ENCODE data around the gene TSC22D1.

TSC22D1 gene

DNA sequence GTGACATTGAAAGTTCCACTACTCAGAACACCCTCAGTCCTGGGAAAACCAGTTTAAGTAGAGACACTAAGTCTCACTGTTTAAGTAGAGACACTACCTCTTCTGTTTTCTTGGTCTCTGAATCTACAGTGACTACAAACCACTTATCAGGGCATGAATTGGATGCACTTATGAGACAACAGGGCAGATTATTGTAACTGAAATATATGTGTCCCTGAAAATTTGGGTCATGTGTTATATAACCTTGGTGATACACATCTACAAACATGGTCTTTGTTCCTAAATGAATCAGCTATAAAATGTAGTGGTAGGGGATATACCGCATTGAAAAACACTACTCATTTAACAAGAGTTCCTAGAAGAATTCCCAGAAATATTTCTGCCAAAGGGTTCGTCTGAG is 146.8 kb downstream of the TSC22D1 start:
- DNase-seq (ENCODE audit: low read depth in 2 of 2), result no peak

DNA sequence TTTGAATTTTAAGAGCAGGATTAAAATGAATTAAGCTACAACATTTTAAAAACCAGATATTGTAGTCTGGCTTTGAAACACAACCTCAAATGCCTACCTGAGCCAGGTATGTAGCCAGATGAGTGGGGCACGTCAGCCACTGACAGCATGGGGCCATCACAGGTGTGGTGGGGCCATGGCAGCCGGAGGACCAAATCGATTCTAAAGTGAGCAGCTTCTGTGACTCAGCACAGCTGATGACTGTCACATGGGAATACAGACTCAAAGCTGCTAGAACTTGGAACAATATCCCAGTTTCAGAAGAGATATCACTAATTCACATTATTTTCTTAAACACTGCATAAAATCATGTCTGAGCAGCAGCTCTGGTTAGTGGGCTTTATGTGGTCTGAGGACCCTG is 149.7 kb downstream of the TSC22D1 start:
- DNase-seq (ENCODE audit: low read depth in 2 of 2), result no peak

DNA sequence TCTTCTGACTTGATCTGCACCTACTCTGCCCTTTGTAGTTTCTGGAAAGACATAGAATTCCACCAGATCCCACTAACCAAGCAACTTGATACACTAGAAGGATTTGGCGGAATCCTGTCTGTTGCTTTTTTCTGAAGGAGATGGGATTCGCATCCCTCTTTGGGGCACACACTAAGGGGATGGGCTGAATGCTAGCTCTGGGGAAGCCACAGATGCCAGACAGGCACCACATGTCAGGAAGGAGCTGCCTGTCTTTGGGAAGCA is 150.4 kb downstream of the TSC22D1 start:
- no peak for DNase-seq (ENCODE audit: low read depth in 2 of 2)

DNA sequence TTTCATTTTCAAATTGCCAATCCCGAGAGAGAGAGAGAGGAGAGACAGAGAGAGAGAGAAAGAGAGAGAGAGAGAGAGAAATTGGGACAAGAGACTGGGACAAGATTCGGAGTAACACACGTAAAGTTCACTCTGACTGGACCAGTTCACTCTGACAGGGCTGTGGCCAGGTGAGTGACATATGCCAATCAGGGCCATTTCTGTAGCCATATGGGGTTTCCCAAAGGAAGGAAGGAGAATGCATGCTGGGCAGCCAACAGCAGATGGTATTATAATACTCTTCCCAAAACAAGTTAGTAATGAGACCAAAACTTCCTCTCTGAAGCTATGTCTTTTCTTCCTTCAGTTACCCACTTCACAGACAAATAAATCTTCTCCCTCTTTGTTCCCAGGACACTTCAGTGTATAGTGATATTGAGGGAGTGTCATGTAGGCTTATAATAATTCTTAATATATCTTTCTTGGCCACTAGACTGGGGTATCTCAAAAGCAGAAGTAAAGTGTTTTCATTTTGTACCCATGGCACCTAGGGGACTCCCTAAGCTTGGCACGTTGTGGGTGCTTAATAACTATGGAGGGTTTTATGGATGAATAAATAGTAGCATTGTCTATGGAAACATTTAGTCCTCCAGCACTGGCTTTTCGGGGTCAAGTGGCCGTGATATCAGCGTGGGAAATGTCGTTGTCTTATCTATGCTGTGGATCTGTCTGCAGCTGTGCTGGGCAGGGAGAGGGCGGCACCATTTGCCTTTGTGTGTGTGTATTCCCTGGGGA is 150.9 kb downstream of the TSC22D1 start:
- no peak for DNase-seq (ENCODE audit: low read depth in 2 of 2)

DNA sequence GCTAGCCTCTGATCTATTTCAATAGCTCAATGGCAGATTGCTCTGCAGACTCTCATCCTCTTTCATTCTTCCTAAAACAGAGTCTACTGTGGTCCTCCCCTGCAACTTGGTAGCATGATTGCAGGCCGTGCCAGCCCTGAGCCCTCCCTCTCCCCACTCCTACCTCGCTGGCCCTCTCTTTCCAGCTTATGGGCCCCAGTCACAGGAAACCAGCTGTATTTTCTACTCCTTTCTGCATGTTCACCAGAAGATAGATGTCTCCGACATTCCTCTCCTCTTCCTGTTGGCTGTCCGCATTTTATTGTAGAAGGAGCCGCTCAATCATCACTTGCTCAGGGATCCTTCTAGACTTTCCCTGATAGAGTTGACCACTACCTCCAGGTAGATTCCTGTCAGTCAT is 152.3 kb downstream of the TSC22D1 start:
- no peak for DNase-seq (ENCODE audit: low read depth in 2 of 2)

DNA sequence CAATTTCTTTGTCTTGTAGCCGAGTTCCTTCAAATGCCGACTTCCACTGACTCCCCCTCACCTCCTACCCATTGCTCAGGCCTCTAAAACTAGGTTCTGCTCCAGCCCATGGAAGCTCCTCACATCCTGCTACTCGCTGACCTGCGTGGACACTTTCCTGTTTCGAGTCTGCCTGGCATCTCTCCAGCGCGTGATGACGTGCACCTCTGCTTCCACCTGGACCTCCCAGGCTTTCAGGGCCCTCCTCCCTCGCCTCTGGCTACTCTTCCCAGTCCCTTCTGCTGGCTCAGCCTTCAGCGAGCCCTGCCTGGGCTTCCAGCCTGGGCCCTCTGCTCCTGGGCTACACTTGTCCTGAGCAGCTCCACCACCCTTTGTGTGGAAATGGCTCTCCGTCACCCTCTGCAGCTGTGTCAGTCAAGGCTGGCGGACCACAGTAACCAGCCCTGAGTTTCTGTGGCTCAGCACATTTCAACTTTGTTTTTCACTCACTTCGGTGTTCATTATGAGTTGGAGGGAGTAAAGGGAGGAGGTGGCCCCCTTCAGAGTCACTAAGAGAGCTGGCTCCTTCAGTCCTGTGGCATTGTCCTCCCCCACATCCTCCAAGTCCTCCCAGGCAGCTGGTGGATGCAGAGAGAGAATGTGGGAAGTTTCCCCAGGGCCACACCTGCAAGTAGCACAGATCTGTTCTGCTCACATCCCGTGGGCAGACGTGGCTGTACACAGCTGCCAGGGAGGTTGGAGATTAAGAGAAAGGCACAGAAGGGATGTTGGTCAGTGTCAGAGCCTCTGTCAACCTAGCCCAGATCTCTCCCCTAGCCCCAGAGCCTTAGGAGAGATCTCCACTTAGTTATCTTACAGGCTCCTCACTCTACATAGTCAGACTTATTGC is 153.1 kb downstream of the TSC22D1 start:
- DNase-seq (ENCODE audit: low read depth in 2 of 2), result no peak

DNA sequence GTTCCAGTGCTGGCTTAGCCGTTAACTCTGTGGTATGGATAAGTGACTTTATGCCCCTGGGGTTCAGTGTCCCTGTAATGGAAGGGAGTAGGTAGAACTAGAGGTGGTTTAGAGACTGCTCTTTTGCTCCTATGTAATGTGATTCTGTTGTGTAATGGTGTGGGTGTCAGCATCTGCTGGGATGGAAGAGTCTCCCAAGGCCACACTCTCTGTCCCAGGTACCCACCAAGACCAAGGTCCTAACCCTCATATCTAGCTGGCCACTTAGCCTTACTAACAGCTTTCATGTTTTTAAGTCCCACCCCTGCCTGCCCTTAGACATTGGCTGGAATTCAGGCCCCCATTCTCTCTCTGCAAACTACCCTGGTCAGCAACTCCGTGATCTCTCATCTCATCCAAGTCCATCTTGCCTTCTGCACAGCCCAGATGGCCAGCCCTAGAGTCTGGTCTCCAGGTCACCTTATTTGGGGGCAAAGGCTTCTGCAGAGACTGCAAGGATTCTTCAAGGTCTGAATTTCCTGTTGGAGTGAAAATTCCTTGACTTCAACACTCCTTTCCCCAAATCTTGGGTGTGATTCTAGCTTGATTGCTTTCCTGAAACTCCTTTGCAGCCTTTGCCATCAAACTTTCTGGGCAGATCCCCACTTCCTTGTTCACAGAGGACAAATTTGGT is 154.1 kb downstream of the TSC22D1 start:
- no peak for DNase-seq (ENCODE audit: low read depth in 2 of 2)

DNA sequence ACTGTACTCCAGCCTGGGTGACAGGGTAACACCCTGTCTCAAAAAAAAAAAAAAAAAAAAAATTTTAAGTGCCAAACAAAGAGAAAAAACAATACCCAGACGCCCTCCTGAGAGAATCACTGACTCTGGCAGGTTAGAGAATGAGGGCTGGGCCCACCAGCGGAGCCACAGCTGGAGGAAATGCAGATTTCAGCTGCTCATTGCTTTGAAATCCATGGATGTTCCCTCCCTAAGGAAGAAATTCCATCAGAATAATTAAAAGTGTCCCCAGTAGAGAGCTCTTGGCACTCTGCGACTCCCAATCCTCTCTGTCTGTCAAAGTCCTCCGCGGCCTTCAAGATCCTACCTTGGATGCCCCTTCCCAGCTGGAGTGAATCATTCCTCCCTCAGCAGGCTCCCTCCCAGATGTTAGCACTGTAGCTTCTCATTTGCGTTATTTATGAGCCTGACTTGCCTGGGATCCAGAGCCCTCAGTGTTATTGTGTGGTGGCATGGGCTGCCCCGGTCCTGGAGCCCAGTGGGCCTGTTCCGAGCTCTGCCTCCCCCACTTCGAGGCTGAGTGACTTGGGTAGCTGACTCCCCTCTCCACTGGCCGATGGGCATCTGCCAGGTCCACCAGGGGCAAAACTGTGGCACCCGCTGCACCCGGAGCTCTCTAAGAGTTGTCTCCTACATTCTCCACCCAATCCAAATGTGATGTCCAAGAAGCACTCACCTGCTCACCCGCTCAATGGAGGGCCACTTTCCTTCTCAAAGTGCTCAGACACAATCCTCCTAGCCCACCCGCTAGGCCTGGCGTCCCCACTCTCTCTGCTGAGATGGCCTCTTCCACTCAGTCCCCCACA is 155.5 kb downstream of the TSC22D1 start:
- peak in 1 of 2 experiments; percentile 4 for DNase-seq (ENCODE audit: low read depth in 2 of 2)

DNA sequence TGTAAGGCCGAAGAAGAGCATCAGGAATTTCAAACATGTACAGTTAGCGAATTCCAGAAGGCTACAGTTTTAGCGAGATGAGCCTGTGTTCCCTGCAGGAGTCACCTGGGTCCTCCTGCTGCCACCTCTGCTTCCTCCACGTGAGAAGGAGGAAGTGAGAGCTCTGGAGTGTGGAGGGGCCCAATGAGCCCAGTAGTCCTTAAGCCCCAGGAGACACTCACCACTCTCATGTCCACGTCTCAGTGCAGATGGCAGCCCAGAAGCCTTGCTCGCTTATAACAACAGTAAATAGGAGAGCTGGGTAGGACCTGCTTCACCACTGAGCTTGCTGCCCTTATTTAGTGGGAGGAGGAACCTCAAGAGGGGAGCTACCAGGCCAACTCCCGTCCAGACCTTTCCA is 158.3 kb downstream of the TSC22D1 start:
- no peak for DNase-seq (ENCODE audit: low read depth in 2 of 2)

DNA sequence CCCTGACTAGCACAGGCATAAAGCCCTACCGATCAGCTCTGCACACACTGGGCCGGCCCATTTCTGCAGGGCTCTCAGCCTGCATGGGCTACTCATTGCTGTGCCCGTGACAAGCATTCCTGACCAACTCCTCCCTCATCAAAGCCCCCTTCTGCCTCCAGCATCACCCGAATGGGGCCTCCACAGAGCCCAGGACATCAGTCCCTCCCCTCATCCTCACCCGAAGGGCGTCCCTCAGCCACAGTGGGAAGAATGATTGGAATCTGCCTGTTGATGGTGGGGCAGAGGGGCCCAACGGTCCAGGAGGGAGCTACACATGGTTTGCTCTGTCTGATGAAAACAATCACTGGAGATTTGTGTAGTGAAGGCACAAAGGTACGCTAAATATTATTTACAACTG is 158.7 kb downstream of the TSC22D1 start:
- no peak for DNase-seq (ENCODE audit: low read depth in 2 of 2)

DNA sequence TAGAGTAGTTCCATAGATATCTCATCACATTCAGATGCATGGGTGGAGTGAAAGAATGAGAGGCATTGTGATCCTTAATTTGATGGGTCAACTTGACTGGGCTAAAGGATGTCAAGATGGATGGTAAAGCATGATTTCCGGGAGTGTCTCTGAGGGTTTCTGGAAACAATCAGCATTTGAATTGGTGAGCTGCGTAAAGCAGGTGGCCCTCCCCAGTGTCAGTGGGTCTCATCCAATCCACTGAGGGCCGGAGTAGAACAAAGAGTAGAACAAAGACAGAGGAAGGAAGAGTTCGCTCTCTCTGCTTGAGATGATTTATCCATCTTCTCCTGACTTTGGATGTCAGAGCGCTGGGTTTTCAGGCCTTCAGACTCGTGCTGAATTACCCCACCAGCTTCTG is 159.4 kb downstream of the TSC22D1 start:
- no peak for DNase-seq (ENCODE audit: low read depth in 2 of 2)

DNA sequence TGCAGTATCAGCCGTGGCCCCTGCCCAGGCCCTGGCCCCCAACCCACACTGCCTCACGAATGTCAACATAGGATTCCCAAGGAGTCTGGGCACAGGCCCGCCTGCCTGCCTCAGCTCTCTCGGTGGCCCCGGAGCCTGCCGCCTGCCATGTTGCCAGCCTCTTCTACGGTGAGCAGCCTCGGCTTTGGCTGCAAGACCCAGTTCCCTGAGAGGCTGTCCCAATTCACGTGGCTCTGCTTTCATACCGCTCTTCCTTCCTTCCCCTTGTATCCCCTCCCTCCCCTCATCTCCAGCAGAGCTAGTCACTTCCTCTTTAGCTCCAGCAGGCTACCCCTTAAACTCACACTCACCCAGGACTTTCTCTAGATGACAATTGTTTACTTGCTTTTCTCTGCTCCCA is 159.8 kb downstream of the TSC22D1 start:
- no peak for DNase-seq (ENCODE audit: low read depth in 2 of 2)

DNA sequence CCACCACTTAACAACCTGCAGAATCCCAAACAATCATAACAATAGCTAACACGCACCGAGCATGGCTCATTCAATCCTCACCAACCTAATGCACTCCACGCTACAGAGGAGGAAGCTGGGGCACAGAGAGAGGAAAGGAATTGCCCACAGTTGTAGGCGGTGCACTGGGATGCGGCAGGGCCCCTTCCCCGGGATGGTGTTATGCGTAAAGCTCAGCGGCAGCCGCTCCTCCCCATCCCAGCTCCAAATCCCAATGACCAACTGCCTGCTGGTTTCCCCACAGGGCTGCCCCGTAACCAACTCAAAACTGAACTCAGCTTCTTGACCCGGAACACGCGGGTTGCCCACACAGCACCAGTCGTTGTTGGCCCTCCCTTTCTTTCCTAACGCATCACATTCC is 160.3 kb downstream of the TSC22D1 start:
- DNase-seq (ENCODE audit: low read depth in 2 of 2), result no peak

DNA sequence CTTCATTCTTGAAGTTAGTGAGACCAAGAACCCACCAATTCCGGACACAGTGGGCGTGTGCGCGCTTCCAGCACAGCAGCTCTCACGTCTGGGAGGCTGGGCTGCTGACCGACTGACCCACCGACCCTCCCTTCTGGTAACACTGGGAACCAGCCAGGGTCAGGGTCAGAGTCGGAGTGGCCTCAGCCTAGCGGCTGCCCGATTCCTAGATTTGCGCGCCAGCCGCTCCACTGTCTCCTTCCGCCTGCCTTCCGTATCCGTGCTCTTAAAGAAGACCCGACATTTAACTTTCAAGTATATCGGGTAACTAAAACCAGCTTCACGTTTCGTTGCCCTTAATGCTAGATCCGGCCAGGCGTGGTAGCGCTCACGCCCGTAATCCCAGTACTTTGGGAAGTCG is 161.4 kb downstream of the TSC22D1 start:
- DNase-seq (ENCODE audit: low read depth in 2 of 2), result no peak

DNA sequence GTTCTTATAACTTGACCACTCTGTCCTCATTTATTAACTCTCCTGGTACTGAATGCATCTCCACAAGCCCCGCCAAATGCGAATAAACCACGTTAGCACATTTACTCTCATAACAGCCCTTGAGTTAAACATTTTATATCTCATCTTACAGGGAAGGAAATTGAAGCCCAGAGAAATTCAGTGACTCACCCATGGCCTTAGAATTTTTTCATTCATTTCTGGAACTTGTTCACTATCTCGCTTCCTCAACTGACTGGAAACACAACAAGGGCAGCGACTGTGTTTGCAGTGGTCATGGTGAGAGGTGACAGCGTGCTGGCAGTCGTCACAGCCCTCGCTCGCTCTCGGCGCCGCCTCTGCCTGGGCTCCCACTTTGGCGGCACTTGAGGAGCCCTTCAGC is 163.0 kb downstream of the TSC22D1 start:
- DNase-seq (ENCODE audit: low read depth in 2 of 2), result peak in 1 of 2 experiments; percentile 9

DNA sequence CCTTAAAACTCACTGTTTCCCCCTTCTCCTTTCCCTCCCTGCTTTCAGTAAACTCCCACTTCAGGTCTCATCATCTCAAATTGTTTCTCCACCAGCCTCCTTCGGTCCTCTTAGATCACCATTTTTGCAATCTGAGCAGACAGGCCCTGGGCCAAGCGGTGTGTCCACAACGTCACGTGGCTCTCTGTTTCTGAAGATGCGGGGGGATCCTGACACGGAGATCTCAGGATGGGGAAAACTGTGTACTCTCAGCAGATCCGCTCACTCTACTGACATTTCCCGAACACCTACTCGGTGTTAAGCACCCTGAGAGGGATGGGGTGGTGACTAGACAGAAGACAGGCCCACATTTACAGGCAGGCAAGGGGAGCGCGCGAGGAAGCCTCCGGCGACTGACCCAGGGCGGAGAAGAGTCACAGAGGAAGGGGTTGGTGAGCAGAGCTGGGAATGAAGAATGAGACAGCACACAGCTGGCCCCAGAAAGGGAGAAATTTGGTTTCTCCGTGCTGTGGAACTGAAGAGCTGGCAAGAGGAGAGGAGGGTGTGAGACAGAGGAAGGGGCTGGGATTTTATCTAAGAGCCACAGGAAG is 163.7 kb downstream of the TSC22D1 start:
- DNase-seq (ENCODE audit: low read depth in 2 of 2), result no peak

DNA sequence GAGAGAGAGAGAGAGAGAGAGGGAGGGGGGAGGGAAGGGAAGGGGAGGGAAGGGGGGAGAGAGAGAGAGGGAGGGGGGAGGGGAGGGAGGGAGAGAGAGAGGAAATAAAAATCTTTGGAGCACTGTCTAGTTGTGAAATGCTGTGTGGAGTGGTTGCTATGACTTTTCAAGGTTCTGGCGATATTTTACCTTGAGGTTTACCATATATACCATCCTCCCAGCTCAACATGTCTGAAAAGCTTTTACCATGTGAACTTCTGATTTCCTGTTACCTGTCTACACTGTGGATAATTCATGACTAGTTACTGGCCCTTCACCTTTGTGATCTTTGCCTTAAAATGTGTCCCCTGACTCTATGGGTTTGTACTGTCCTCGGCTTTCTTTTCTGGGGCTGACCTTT is 164.3 kb downstream of the TSC22D1 start:
- DNase-seq (ENCODE audit: low read depth in 2 of 2), result no peak

DNA sequence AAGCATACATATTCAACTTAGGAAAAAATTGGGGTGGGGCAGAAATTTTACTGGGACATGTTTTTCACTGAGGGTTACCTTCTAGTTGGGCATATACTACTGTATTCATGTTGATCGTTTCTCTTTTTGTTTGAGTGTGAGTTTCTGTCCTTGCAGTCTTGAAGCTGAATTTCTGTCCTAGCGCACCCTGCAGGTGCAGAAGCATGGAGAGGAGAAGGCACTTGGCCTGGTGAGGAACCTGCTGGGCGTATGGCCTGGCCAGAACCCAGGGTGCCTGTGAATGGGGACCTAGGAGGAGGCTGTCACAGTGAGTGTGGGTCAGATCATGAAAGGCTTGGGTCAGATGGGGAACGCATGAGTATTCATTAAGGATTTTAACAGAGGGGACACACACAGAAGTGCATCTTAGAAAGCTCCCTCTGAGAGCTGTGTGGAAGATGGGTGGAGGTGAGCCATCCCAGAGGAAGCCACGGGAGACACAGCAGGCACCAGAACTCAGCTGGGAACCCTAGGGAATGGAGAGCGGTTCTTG is 165.7 kb downstream of the TSC22D1 start:
- no peak for DNase-seq (ENCODE audit: low read depth in 2 of 2)

DNA sequence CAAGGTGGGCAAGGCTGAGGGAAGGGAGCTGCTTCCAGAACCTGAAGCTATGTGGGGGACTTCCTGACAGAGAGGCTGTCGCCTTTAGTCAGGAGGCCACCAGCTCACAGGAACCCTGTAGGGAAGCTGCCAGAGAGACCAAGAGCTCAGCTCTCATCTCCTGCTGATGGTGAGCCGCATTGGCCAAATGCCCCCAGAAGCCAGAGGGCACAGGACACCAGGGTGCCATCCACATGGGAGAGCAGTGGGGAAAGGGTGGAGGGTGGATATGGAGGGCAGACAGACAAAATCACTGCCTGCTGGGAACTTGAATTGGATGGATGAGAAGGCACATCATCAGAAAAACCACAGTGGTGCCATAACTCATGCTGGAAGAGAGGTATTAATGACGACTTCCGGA is 166.5 kb downstream of the TSC22D1 start:
- DNase-seq (ENCODE audit: low read depth in 2 of 2), result no peak

DNA sequence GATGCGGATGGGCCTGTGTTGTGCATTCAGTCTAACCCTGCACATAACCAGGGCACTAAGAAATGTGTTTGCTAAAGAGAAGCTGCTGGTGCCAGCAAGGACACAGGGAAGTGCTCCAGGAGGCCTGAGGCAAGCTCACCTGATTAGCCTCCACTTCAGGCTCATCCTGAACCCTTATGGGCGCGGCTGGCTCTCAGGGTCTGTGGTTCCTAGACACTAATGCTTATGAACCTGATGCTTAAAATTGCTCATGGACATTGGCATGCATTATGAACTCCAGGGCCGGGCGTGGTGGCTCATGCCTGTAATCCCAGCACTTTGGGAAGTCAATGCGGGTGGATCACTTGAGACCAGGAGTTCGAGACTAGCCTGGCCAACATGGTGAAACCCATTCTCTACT is 168.2 kb downstream of the TSC22D1 start:
- DNase-seq (ENCODE audit: low read depth in 2 of 2), result no peak

DNA sequence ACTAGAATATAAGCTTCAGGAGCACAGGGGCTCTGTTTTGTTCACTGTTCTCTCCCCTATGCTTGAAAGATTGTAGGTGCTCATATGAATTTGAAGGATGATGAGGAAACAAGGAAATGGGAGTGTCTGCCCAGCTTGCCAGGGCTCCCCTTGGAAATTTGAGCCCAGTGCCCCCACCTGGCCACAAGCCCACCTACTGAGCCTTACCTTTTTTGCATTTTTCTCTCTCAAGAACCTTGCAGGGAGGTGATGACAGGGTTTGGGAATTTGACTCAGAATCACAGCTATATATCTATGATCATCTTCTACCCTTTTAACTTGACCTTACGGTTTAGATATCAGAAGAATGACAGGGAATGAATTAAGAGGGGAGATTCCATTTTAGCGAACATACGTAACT is 168.8 kb downstream of the TSC22D1 start:
- no peak for DNase-seq (ENCODE audit: low read depth in 2 of 2)
